ENCODE results near the gene MLEC. TPM values are rescaled to one million over a fixed set of nuclear protein-coding genes. Genes with fewer than 3 reads are reported as not detected.

The MLEC gene
- total RNA-seq, 2 experiments from 2014 or later: 69.7 to 101 TPM

DNA sequence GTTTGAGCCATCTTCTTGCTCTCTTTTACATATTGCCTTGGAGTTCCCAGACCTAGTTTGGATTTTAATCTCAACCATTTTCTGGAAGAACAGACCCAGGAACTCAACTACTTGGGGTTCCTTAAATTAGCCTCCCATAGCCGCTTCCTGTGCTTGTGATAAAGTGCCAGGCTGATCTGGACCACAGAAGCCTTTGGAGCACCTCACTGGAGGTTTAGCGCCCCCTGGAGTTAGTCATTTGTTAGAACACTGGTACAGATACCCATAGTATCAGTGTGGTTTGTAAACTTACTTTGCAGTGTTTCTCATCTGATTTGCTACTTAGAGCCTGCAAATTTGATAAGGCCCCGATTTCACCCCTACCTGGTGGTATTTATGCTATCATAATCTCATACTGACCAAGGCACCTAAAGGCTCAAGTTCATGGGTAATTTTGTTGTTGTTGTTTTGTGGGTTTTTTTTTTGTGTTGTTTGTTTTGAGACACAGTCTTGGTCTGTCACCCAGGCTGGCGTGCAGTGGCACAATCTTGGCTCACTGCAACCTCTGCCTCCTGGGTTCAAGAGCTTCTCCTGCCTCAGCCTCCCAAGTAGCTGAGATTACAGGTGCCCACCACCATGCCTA, 27.0 kb downstream of the MLEC start:
- H3K4me3 ChIP-seq (ENCODE audit: low read depth, low read length, poor library complexity, severe bottlenecking): no peak overlapping the region
- no peaks in the 10 kb centered on the region for H3K9me3 ChIP-seq (ENCODE audit: low read length)
- H3K27ac ChIP-seq (ENCODE audit: low read depth, low read length, poor library complexity, severe bottlenecking): no peak overlapping the region
- H3K4me1 ChIP-seq (ENCODE audit: insufficient read depth, low read length, poor library complexity, severe bottlenecking): peaks cover 37% of the 10 kb centered on the region
- no peaks in the 10 kb centered on the region for H3K9me2 ChIP-seq (ENCODE audit: insufficient read depth, low read length)
- peak overlapping the region; percentile 38 for H3K4me2 ChIP-seq (ENCODE audit: low read length)
- ChIA-PET POLR2A (no interaction called here), CTCF (ENCODE audit: unreplicated experiment) (no interaction called here)
- intact Hi-C loops (cut with micrococcal nuclease; ENCODE audit: unreplicated experiment): loop anchor here (1.0 to 5.0 kb wide), 4 partner anchors 26 to 131 kb away; no protein-coding TSS in a partner anchor
- DNase-seq (ENCODE audit: low spot score): peak; percentile 92
- no peaks in the 10 kb centered on the region; the same call in 1 of the 2 replicates for H3K79me2 ChIP-seq (ENCODE audit: insufficient read depth, low read depth, low read length)
- no TSS peak for BruUV-seq (replicated peaks)
- H3K36me3 ChIP-seq (ENCODE audit: insufficient read depth, low read length): peaks cover 49% of the 10 kb centered on the region
- no peaks in the 10 kb centered on the region for H4K20me1 ChIP-seq (ENCODE audit: insufficient read depth, low read length)
- TF ChIP-seq, protein P1, sequence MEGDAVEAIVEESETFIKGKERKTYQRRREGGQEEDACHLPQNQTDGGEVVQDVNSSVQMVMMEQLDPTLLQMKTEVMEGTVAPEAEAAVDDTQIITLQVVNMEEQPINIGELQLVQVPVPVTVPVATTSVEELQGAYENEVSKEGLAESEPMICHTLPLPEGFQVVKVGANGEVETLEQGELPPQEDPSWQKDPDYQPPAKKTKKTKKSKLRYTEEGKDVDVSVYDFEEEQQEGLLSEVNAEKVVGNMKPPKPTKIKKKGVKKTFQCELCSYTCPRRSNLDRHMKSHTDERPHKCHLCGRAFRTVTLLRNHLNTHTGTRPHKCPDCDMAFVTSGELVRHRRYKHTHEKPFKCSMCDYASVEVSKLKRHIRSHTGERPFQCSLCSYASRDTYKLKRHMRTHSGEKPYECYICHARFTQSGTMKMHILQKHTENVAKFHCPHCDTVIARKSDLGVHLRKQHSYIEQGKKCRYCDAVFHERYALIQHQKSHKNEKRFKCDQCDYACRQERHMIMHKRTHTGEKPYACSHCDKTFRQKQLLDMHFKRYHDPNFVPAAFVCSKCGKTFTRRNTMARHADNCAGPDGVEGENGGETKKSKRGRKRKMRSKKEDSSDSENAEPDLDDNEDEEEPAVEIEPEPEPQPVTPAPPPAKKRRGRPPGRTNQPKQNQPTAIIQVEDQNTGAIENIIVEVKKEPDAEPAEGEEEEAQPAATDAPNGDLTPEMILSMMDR (conservative IDR thresholded peaks at IDR 0.05; ENCODE audit: low read length): peak; percentile 97
- TF ChIP-seq EZH2phosphoT487 (IDR thresholded peaks at IDR 0.05; ENCODE audit: borderline replicate concordance, low read depth, low read length): no peak
- H2AFZ ChIP-seq (ENCODE audit: low read length): no peak overlapping the region

DNA sequence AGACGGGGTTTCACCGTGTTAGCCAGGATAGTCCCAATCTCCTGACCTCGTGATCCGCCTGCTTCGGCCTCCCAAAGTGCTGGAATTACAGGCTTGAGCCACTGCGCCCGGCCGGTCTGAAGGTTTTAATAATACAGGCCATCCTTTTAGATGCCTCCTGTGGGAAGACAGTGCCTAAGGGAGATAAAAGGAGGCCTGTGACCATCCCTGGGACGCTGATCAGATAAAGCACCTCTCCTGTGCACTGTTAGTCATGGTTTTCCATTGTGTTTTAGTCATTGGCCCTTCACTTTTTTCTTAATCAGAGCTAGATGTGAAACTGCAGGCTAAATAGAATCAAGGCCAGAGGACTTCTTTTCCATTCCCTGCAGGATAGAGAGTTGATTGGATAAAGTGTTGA, 31.1 kb downstream of the MLEC start:
- DNase-seq (ENCODE audit: low spot score): no peak
- Histone ChIP-seq H3K79me2 (ENCODE audit: insufficient read depth, low read depth, low read length) (no peaks in the 10 kb centered on the region), H3K9me2 (ENCODE audit: insufficient read depth, low read length) (no peaks in the 10 kb centered on the region), H3K4me1 (ENCODE audit: insufficient read depth, low read length, poor library complexity, severe bottlenecking) (peaks cover 34% of the 10 kb centered on the region), H3K27ac (ENCODE audit: low read depth, low read length, poor library complexity, severe bottlenecking) (no peak overlapping the region), H3K36me3 (ENCODE audit: insufficient read depth, low read length) (peaks cover 85% of the 10 kb centered on the region), H3K4me3 (ENCODE audit: low read depth, low read length, poor library complexity, severe bottlenecking) (no peak overlapping the region), H3K4me2 (ENCODE audit: low read length) (no peak overlapping the region), H4K20me1 (ENCODE audit: insufficient read depth, low read length) (no peaks in the 10 kb centered on the region), H2AFZ (ENCODE audit: low read length) (no peak overlapping the region), H3K9me3 (ENCODE audit: low read length) (no peaks in the 10 kb centered on the region)
- BruUV-seq (replicated peaks): no TSS peak
- TF ChIP-seq, protein P1 (conservative IDR thresholded peaks at IDR 0.05; ENCODE audit: low read length): no peak
- TF ChIP-seq EZH2phosphoT487 (IDR thresholded peaks at IDR 0.05; ENCODE audit: borderline replicate concordance, low read depth, low read length): no peak
- ChIA-PET POLR2A (no interaction called here), CTCF (ENCODE audit: unreplicated experiment) (no interaction called here)
- intact Hi-C loops (cut with micrococcal nuclease; ENCODE audit: unreplicated experiment): no loop called here

DNA sequence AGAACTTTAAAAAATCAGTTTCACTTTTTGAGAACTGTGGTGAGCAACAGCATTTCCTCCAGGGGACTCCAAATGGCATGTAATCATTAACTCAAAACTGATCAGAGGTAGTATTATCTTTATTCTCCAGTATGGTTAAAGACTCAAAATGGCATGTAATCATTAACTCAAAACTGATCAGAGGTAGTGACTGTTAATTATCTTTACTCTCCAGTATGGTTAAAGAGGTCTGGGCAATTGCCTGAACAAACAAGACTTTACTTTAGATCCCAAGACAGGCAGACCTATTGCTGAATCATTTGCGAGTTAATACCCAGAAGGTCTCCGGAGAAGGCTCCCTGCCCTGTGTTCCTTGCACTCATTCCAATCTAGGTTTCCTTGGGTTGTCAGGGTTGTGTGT, 32.1 kb downstream of the MLEC start:
- no peak for TF ChIP-seq EZH2phosphoT487 (IDR thresholded peaks at IDR 0.05; ENCODE audit: borderline replicate concordance, low read depth, low read length)
- TF ChIP-seq, protein P1 (conservative IDR thresholded peaks at IDR 0.05; ENCODE audit: low read length): no peak
- H3K79me2 ChIP-seq (ENCODE audit: insufficient read depth, low read depth, low read length): no peaks in the 10 kb centered on the region
- H3K9me3 ChIP-seq (ENCODE audit: low read length): no peaks in the 10 kb centered on the region
- H3K4me3 ChIP-seq (ENCODE audit: low read depth, low read length, poor library complexity, severe bottlenecking): no peak overlapping the region
- DNase-seq (ENCODE audit: low spot score): no peak
- CTCF ChIA-PET (ENCODE audit: unreplicated experiment): no interaction called here
- H3K4me2 ChIP-seq (ENCODE audit: low read length): no peak overlapping the region
- no TSS peak for BruUV-seq (replicated peaks)
- H3K27ac ChIP-seq (ENCODE audit: low read depth, low read length, poor library complexity, severe bottlenecking): no peak overlapping the region
- POLR2A ChIA-PET: no interaction called here
- no peaks in the 10 kb centered on the region for H3K9me2 ChIP-seq (ENCODE audit: insufficient read depth, low read length)
- H4K20me1 ChIP-seq (ENCODE audit: insufficient read depth, low read length): no peaks in the 10 kb centered on the region
- peaks cover 24% of the 10 kb centered on the region for H3K4me1 ChIP-seq (ENCODE audit: insufficient read depth, low read length, poor library complexity, severe bottlenecking)
- no peak overlapping the region for H2AFZ ChIP-seq (ENCODE audit: low read length)
- intact Hi-C loops (cut with micrococcal nuclease; ENCODE audit: unreplicated experiment): no loop called here
- peaks cover 86% of the 10 kb centered on the region for H3K36me3 ChIP-seq (ENCODE audit: insufficient read depth, low read length)
